RWPE2 (cell line): Measurements from ENCODE around the gene ACOXL.
"Not testable (repeated sequence)": the region's sequence is repeated elsewhere in the genome, so short reads cannot be mapped to it uniquely, and the experiment has no call there.

Source experiments
- ATAC-seq: fragments of 200-7000 bp; cut with Tn5 transposase; 3 replicates; pipeline ENCODE4 v1.9.1; 2021; ENCODE audit warnings: low read depth
- DNase-seq: peaks from one replicate; pipeline ENCODE4 v3.0.0-alpha.2; 2020; ENCODE audit warnings: low spot score
- H3K27ac ChIP-seq: fragments of 450-650 bp; 2 replicates; pipeline ENCODE4 v1.5.1; 2017; ENCODE audit warnings: mild to moderate bottlenecking; ENCODE audit not compliant: poor library complexity, severe bottlenecking
- H3K27me3 ChIP-seq: fragments of 250-450 bp; sonication (Bioruptor Pico); 2 replicates; pipeline ENCODE4 v1.5.1; 2021; ENCODE audit warnings: mild to moderate bottlenecking, moderate library complexity; ENCODE audit not compliant: insufficient read depth, poor library complexity, severe bottlenecking
- H3K36me3 ChIP-seq: fragments of 250-450 bp; sonication (Bioruptor Pico); 2 replicates; pipeline ENCODE4 v1.5.1; 2020; ENCODE audit warnings: low read depth, mild to moderate bottlenecking, moderate library complexity
- H3K4me1 ChIP-seq: fragments of 250-450 bp; sonication (Bioruptor Pico); 2 replicates; pipeline ENCODE4 v1.5.1; 2021; ENCODE audit warnings: mild to moderate bottlenecking, moderate library complexity; ENCODE audit not compliant: insufficient read depth, poor library complexity, severe bottlenecking
- H3K4me3 ChIP-seq: fragments of 250-450 bp; sonication (Bioruptor Pico); 2 replicates; pipeline ENCODE4 v1.5.1; 2021; ENCODE audit warnings: mild to moderate bottlenecking, moderate library complexity; ENCODE audit not compliant: severe bottlenecking
- H3K9me3 ChIP-seq: fragments of 250-450 bp; sonication (Bioruptor Pico); 2 replicates; pipeline ENCODE4 v1.5.1; 2021; ENCODE audit warnings: mild to moderate bottlenecking, moderate library complexity; ENCODE audit not compliant: severe bottlenecking
- CTCF ChIP-seq: fragments of 450-650 bp; IDR thresholded peaks from one replicate; pipeline ENCODE4 v1.5.1; 2017; ENCODE audit warnings: mild to moderate bottlenecking, moderate library complexity; ENCODE audit not compliant: poor library complexity, severe bottlenecking

The ACOXL gene

DNA sequence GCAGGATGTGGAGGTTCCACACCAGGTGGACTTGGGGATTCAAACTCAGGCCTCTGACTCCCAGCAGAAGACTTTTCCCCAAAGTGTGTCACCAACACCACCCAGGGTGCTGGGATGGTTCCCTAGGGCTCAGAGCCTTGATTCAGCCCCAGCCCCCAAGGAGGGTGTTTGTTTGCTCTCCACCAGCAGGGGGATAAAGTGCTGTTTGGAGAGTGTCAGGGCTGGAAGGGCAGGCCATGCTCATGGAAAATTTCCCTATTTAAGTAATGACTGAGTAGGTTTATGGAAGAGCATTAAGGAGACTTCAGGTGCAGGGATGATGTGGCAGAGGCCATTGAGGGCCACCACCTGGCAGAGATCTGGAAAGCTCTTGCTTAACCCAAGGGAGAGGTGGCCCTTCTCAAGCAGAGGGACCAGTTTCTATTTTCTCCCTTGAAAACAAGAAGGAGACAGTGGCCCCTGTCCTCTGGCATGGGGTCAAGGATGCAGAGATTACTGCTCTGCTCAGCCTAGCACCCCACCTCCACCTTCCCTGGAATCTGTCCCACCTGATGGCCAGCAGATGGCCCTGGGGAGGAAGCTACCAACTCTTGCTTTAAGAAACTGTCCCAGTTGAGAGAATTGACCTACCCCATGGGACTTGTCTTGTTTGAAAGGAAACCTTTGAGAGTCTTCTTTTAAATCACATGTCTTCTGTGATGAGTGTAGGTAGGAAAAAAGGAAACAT lies 122.1 kb downstream of the ACOXL start:
- peaks cover 24% of the 10 kb centered on the region for H3K27me3 ChIP-seq
- ATAC-seq = peak; percentile 33; the same call in 1 of the 3 replicates
- TF ChIP-seq CTCF = peak; percentile 7
- H3K27ac ChIP-seq = no peak overlapping the region
- no peaks in the 10 kb centered on the region for H3K36me3 ChIP-seq
- H3K9me3 ChIP-seq = no peaks in the 10 kb centered on the region
- H3K4me3 ChIP-seq = no peak overlapping the region
- no peak for DNase-seq
- no peaks in the 10 kb centered on the region for H3K4me1 ChIP-seq

GRCh38 chr2:110855841-110856240 lies 123.5 kb downstream of the ACOXL start:
- not testable (repeated sequence) for H3K4me1 ChIP-seq, H3K4me3 ChIP-seq, H3K36me3 ChIP-seq, H3K27ac ChIP-seq, ATAC-seq, H3K9me3 ChIP-seq, DNase-seq
- peaks cover 30% of the 10 kb centered on the region for H3K27me3 ChIP-seq

GRCh38 chr2:110858135-110858725 lies 125.9 kb downstream of the ACOXL start:
- ATAC-seq (peak; percentile 25; the same call in 1 of the 3 replicates), DNase-seq (no peak)
- Histone ChIP-seq H3K4me3 (no peak overlapping the region), H3K36me3 (no peaks in the 10 kb centered on the region), H3K4me1 (no peaks in the 10 kb centered on the region), H3K27me3 (peaks cover 49% of the 10 kb centered on the region), H3K27ac (no peak overlapping the region), H3K9me3 (no peaks in the 10 kb centered on the region)
- no peak for TF ChIP-seq CTCF

- peaks cover 49% of the 10 kb centered on the region for H3K27me3 ChIP-seq
- H3K4me1 ChIP-seq = no peaks in the 10 kb centered on the region
- ATAC-seq = no peak
- H3K9me3 ChIP-seq = no peaks in the 10 kb centered on the region
- DNase-seq = no peak
- TF ChIP-seq CTCF = no peak
- no peak overlapping the region for H3K4me3 ChIP-seq
- H3K36me3 ChIP-seq = no peaks in the 10 kb centered on the region
- no peak overlapping the region for H3K27ac ChIP-seq
Measured at GRCh38 chr2:110858993-110859701, 126.8 kb downstream of the ACOXL start.

DNA sequence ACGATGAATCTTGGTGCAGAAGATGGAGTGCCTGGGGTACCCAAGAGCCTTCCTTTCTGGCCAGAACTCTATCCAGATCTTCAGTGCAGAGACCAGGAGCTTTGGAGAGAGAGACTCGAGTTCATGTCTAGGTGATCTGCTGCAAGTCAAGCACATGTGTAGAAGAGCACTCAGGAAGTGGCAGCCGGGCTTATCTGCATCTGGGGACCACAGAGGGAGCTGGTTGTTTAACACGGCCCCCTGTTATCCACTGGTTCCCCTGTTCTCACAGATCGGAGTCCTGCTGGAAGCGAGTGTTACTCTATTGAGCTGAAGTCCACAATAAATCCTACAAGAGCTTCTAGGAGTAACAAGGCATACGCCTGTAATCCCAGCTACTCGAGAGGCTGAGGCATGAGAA lies 128.3 kb downstream of the ACOXL start:
- no peak overlapping the region for H3K4me3 ChIP-seq
- peaks cover 46% of the 10 kb centered on the region for H3K27me3 ChIP-seq
- DNase-seq = no peak
- no peak overlapping the region for H3K27ac ChIP-seq
- H3K36me3 ChIP-seq = no peaks in the 10 kb centered on the region
- H3K4me1 ChIP-seq = no peaks in the 10 kb centered on the region
- no peak for TF ChIP-seq CTCF
- no peaks in the 10 kb centered on the region for H3K9me3 ChIP-seq
- no peak for ATAC-seq
